Kasumi-1 (cell line): ENCODE data around the gene GRAMD1A.
"Not testable (repeated sequence)": the region's sequence is repeated elsewhere in the genome, so short reads cannot be mapped to it uniquely, and the experiment has no call there.

ENCODE experiments used
- DNase-seq, 2 experiments: peaks; one replicate each; lab custom pipeline; 2025; lab: John Stamatoyannopoulos, UW

The GRAMD1A gene

DNA sequence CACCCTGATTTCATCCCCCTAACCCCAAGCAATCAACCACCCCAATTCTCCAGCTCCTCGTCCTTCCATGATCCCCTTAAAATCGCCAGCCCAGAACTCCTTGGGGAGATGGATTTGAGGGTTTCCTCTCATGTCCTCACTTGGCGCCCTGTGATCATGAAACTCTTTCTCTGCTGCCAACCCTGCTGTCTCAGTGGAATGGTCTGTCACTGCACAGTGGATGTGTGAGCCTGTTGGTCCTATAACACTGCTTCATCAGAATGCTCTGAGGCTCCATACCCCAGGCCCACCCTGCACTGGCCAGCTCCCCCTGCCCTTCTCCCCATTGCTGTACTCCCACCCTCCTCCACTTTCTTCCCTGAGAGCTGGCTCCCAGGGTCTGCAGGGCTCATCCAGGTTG, 23.5 kb upstream of the GRAMD1A start:
- no peak for DNase-seq

DNA sequence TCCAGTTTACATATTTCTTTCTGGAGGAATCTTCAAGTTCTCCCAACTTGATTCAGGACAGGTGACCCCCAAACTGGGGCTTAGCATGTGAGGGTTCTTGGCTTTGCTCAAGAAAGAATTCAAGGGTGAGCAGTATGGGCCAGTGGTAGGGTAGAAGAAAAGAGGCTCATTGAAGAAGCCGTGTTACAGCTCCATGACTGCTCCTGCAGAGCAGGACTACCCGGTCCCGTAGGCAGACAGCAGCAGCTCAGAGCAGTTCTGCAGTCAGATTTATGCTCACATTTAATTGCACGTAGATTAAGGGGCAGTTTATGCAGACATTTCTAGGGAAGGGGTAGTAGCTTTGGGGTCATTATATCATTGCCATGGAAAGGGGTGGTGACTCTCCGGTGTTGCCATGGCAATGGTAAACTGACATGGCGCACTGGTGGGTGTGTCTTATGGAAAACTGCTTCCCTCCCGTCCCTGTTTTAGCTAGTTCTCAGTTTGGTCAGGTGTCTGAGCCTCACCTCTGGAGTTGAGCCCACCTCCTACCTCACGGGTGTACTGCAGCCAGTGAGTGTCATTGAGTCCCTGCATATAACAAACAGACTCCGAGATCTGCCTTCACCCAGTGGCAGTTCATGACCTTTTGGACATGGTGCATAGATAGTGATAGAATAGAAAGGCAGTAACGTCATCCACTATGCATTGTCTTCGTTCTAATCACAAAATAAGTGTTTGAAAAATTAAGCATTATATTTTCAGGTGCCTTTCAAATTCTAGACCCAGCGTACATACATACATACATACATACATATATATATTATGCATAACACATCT, 20.1 kb upstream of the GRAMD1A start:
- DNase-seq = no peak

DNA sequence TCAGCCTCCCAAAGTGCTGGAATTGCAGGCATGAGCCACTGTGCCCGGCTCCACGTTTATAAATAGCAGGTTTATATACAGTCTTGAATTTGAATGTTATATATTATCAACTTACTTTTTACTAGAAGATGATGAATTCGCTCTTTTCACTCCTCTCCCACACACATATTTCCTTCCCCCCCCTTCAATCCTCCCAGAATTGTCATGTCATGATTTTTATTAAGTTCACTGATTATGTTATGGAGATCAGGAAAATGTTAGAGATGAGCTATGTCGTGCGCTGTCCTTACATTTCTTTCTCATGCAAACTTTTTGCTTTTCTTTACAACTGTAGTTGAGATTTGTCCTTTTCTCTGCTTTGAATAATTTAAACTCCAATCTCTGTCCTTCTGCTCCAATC, 17.8 kb upstream of the GRAMD1A start:
- DNase-seq = no peak

DNA sequence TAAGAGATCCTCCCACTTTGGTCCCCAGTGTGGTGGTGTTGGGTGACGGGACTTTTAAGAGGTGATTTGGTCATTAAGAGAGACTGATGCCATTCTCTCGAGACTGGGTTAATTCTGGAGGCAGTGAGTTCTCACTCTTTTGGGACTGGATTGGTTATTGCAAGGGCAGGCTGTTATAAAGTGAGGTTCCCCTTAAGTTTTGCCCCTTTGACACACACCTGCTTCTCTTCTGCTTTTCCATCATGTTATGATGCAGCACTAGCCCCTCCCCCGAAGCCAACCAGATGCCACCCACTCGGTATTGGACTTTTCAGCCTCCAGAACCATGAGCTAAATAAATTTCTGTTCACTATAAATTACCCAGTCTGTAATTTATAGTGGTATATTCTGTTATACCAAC, 16.3 kb upstream of the GRAMD1A start:
- DNase-seq = no peak

DNA sequence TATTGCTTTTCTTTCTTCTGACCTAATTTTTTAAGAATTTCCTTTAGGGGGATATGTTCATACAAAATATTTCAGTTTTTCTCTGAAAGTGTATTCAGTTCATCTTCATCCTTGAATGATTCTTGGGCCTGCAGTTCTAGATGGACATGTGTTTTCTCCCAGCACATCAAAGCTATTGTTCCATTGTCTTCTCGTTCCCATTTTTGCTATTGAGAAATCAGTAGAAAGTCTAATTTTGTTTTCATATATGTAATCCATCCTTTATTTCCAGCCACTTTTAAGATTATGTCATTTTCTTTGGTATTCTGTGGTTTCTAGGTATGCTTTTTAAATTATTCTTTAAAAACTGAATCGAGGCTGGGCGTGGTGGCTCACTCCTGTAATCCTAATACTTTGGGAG, 15.8 kb upstream of the GRAMD1A start:
- no peak for DNase-seq

DNA sequence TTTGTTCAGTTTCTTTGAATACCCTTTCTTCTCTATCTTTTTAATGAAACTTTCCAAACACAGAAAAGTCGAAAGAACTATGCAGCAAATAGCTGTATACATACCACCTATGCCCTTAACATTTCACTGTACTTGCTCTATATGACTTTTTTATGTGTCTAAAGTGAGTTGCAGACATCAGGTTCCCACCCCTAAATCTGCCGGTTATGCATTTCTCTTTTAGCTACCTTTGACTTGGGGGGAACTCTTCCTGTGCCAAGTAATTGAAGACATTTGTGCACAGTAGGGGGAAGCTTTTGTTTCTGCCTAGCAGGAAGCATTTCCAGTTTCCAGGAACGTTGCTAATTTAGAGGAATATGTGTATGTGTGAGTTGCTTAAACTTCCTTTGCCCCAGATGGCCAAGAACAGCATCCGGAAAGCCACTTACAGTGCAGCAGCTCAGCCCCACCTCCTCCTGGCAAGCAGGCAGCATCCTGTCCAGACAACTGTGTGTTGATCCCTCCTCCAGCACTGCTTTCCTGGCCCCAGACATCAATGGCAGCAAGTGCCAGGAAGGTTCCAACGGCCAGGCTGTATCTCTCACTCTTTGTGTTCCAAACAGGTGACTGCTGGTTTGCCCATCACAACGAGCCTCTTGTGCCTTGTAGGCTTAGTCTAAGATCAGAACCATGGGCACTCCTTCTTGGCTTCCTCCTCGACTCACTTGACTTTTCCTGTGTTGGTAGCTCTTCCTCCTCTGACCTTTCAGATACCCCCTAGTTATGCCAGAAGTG, 14.7 kb upstream of the GRAMD1A start:
- DNase-seq = peak; percentile 86 to 88

DNA sequence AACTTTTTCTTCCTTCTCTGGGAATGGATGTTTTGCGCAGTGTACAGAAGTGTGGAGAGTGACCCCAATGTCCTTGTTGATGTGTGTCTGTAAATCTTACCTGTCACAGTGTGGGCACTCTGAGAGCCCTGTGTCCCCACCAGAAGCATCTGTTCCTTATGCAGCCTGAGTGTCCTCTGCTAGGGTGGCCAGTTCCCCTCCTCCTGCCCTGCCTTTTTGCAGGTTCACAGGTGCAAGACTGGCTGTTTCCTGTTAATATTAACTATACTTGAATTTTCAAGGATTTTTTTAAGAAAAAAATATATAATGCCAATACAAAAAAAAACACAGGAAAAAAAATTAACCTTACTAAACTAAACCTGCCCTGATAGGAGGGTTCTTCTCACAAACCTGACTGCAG, 12.0 kb upstream of the GRAMD1A start:
- DNase-seq = no peak

DNA sequence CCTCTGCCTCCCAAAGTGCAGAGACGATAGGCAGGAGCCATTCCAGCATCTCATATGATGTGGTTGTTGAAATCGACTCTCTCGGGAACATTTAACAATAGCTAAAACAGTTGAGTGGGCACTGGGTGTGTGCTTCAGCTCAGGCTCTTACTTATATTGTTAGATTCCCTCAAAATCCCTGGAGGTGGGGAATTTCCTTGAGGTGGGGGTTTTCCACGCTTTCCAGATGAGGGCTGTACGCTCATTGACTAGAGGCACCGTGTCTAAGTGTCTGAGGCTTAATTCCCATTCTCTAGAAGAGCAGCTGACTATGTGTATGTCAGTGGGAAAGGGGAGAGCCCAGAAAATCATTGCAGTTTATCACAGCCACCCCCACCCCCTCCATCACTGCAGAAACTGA, 10.8 kb upstream of the GRAMD1A start:
- DNase-seq = no peak

DNA sequence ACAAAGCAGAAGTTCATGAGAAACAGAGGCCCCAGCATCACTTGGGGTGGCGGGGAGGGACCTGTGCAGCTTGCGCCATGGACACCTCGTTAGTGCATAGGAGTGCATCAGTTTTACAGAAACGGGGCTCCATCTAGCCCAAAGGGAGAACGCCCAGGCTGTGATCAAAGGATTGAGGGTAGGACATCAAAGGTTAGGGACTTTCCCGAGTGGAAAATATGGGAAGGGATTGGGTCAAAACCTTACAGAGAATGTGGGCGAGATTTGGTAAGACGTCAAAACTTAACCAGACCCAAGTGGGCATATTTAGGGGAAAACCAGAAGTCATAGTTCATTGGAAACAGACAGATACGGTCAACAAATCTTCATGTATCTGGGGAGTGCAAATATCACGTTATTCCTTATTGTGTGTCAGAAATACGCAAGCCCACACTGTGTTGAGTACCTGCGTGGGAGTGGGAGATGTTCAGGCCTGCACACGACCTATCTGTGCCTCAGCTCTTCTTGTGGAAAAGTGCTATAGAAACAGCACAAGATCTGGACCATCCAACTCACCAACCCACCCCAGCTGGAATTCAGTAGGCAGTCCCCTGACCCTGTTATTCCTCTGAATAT, 9.4 kb upstream of the GRAMD1A start:
- DNase-seq = no peak

DNA sequence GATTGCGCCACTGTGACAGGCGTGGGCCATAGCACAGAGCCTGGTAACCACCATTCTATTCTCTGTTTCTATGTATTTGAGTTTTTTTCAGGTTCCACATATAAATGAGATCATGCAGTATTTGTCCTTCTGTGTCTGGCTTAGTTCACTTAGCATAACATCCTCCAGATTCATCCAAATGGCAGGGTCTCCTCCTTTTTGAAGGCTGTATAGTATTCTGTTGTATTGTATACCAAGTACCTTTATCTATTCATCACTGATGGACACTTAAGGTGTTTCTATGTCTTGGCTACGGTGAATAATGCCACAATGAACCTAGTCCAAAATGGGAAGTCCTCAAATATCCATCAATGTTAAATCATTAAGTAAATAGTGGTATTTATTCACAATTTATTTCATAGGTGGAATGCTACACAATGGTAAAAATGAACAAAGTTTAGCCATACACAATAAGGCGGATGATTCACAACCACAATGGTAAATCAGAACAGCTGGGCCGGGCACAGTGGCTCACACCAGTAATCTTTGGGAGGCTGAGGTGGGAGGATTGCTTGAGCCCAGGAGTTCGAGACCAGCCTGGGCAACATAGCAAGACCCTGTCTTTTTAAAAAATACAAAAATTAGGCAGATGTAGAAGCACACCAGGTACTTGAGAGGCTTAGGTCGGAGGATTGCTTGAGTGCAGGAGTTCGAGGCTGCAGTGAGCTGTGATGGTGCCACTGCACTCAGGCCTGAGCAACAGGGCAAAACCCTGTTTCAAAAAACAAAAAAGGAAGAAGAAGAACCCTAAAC, 8.4 kb upstream of the GRAMD1A start:
- no peak for DNase-seq

DNA sequence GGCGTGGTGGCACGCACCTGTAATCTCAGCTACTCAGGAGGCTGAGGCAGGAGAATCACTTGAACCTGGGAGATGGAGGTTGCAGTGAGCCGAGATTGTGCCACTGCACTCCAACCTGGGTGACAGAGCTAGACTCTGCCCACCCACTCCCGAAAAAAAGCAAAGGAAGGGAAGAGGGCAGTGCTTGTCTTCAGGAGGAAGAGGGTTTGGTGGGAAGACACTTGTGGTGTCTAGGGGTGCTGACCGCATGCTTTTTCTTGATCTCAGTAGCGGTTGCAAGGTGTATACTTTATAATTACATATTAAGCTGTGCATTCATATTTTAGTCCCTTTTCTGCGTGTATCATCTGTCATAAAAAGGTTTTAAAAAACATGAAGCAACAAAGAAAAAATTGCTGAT, 7.5 kb upstream of the GRAMD1A start:
- DNase-seq = not testable (repeated sequence)

DNA sequence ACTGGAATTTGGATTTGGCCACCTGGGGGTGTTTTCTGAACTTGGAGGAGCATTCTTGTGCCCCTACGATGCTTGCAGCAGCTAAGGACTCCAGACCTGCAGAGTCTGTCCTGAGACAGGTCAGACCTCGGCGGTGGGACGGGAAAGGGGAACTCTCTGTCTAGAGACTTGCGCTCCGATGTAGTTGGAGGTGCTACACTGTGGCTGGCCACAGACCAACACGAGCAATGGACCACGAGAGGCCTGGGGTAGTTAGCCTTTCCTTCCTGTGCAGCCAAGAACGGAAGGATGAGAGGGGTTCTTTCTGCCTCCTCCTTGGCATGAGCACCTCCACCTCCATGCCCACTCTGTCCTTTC, 5.9 kb upstream of the GRAMD1A start:
- peak in 1 of 2 experiments; percentile 24 for DNase-seq

DNA sequence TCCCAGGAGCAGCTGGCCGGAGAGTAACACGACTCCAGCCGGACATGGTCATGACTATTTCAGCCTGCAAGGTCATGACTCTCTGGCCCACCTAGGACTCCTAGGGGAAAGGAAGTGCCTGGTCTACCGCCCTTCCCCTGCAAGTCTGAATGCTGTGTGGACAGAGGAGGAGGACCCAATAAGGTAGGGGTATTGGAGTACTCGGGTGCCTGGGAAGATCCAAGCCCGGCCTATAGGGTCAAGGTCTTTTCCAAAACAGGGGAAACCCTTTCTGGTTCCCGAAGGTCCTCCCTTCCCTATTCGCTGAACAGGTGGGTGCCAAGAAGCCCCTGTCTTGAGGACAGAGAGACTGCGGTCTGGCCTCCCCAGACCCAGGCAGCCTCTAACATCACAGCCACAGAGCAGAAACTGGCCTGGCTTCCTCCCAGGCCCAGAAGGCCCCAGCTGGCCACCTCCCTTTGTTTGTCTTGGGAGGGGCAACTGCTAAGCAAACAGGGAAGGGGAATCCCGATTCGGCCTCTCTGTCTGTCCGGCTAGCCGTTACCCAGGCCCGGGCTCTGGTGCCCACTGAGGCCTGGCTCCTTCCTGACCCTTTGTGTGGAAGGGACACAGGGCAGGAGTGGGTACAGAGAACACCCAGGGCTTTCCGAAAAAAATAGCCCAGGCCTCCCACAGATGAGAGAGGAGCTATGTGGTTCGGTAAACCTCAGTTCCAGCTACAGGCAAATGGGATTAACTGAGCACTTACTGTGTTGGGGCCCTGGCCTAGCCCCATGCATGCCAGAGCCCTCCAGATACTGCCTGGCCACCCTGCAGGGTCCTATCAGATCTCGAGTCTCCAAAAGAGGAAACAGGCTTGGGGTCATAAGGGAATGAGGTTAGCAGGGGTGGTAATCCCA, 5.2 kb upstream of the GRAMD1A start:
- DNase-seq = no peak

DNA sequence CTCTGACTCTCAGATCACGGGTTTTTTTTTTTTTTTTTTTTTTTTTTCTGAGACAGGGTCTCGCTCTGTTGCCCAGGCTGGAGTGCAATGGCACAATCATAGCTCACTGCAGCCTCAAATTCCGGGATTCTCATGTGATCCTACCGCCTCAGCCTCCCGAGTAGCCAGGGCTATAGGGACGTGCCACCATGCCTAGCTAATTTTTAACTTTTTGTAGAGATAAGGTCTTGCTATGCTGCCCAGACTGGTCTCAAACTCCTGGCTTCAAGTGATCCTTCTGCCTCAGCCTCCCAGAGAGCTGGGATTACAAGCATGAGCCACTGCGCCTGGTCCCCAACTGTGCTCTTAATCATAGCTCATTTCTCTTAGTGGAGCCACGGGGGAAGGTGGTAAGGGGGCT, 4.6 kb upstream of the GRAMD1A start:
- DNase-seq = no peak

DNA sequence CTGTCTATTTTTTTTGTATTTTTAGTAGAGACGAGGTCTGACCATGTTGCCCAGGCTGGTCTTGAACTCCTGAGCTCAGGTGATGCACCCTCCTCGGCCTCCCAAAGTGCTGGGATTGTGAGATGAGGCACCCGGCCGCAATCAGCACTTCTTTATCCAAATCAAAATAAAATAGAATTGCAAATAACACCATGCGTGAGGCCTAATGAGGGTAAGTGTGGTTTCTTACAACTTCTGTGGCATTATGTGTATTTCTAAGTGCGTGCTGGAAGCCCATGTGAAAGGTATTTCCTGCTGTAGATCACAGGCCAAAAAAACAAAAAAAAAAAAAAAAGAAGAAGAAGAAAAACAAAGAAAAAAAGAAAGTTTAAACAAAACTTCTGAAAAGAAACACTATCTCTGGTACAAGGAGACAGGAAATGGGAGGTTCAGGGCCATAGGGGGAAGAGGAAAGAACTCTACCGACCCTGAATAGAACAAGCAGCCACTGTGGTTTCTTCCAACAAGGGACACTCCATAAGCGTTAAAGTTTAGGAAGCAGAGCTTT, 3.0 kb upstream of the GRAMD1A start:
- peak; percentile 84 to 86 for DNase-seq

DNA sequence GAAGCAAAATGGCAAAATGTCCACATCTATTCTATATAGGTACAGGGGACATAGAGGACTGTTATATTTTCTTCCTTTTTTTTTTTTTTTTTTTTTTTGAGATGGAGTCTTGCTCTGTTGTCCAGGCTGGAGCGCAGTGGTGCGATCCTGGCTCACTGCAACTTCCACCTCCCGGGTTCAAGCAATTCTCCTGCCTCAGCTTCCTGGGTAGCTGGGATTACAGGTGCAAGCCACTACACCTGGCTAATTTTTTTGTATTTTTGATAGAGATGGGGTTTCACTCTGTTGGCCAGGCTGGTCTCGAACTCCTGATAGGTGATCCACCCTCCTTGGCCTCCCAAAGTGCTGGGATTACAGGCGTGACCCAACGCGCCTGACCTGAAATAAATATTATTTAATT, 1.9 kb upstream of the GRAMD1A start:
- not testable (repeated sequence) for DNase-seq

DNA sequence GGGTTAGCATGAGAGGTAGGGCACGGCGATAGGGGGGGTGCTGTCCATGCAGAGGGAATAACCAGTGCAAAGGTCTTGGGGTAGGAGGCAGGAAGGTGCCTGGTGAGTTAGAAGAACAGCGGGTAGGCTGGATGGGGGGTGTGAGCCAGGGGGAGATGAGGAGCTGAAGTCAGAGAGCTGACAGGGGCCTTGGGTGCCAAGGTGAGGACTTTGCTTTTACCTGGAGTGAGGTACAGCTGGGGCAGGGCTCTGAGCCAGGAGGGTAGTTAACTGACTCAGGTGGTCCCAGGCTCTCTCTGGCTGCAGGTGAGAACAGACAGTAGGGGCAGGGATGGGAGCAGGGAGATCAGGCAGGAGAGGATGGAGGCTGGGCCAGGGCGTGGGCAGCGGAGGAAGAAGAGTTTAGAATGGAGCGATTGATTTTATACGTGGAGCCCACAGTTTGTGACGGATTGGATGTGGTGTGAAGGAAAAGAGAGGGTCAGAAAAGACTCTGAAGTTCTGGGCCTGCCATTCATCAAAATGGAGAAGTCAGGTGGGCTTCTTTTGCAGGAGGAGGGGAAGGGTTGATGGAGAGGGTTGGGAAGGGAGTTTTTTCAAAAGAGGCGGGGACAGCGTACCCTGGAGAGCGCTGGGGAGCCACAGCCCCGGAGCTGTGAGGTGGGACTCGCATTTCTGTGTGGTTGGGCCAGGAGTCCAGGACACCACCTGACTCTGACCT, 1.2 kb upstream of the GRAMD1A start:
- peak in 1 of 2 experiments; percentile 45 for DNase-seq

DNA sequence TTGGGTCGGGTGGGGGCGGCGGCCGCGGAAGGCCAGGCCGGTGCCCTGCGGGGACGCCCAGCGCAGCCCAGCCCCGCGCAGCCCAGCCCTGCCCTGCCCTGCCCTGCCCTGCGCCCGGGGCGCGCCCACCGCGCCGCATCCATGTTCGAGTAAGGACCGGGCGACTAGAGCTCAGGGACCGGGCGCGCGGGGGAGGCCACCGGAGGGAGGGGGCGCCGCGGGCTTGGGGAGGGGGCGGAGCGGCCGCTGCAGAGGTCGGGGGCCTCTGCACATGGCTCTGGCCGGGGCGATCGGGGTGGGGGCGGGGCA, 169 bp downstream of the GRAMD1A start:
- DNase-seq = no peak

DNA sequence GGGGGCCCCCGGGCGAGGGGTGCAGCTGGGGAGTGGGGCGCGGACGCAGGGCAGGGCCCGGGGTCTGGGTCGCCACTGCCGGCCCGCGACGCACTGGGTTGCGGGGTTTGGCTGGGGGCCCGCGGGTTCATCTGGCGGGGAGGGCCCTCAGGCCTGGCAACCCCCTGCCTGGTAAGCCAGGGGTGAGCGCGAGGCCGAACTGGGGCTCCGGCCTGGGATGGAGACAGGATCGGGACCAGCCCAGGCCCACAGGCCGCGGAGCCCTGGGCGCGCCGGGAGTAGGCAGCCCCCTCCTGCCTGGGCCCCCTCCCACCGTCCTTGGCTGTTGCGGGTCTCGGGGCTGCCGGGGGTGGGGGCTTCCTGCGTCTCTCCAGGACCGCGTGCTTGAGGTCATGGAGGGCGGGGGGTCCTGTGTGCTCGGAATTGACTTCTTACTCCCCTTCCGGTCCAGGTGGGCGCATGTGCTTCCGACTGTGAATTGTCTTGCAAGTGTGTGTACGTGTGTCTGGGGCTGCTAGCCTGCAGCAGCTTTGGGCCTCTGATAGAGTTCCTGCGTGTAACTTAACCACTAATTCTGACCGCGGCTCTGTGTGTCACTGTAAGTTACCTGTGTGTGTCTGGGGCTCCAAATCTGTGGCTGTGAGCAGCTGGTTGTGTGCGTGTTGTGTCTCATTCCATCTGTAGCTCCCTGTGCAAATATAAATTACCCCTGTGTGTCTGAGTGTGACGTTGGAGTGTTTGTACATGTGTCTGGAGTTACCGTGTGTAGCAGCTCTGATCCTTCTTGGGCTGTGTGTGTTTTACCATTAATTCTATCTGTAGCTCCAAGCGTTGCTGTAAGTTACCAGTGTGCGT, 751 bp downstream of the GRAMD1A start:
- peak; percentile 36 to 53 for DNase-seq
